Heart left ventricle (tissue), 16 donors: ENCODE data around the gene TTC19. TPM values are rescaled to one million over a fixed set of nuclear protein-coding genes. Genes with fewer than 3 reads are reported as not detected.

Experiments used
- ATAC-seq, 4 donors: fragments of 200-7000 bp; cut with Tn5 transposase; one replicate each; pipeline ENCODE4 v1.9.1; 2020 to 2022; ENCODE audit warnings: moderate library complexity in 4 of 4, mild to moderate bottlenecking in 3 of 4, moderate number of reproducible peaks in 1 of 4
- DNase-seq, 5 donors: peaks; one replicate each; pipeline ENCODE4 v3.0.0-alpha.2; 2020
- H3K27ac ChIP-seq, 12 donors: fragments of 200-600 bp; sonication (generic) in 4 of 12; one replicate each; pipeline versions ENCODE4 v1.5.0 to v1.8.0; 2016 to 2022; ENCODE audit warnings: mild to moderate bottlenecking in 2 of 12
- H3K27me3 ChIP-seq, 9 donors: fragments of 200-600 bp; sonication (generic) in 2 of 9; one replicate each; pipeline versions ENCODE4 v1.5.1 to v1.8.0; 2016 to 2022; ENCODE audit warnings: mild to moderate bottlenecking in 3 of 9
- H3K36me3 ChIP-seq, 9 donors: fragments of 200-600 bp; sonication (generic) in 2 of 9; one replicate each; pipeline versions ENCODE4 v1.5.0 to v1.8.0; 2018 to 2022; ENCODE audit warnings: mild to moderate bottlenecking in 2 of 9
- H3K4me1 ChIP-seq, 12 donors: fragments of 200-600 bp; sonication (generic) in 4 of 12; one replicate each; pipeline versions ENCODE4 v1.5.0 to v1.8.0; 2016 to 2022; ENCODE audit warnings: mild to moderate bottlenecking in 3 of 12
- H3K4me3 ChIP-seq, 12 donors: fragments of 200-600 bp; sonication (generic) in 4 of 12; one replicate each; pipeline versions ENCODE4 v1.5.0 to v1.8.0; 2017 to 2022; ENCODE audit warnings: mild to moderate bottlenecking in 9 of 12, moderate library complexity in 4 of 12
- H3K9me3 ChIP-seq, 12 donors: fragments of 200-600 bp; sonication (generic) in 4 of 12; one replicate each; pipeline versions ENCODE4 v1.5.0 to v1.8.0; 2016 to 2022; ENCODE audit warnings: mild to moderate bottlenecking in 1 of 12
- POLR2A ChIP-seq, 2 donors: fragments of 450-650 bp; IDR thresholded peaks; one replicate each; pipeline ENCODE4 v1.6.1; 2017; ENCODE audit warnings: antibody characterized with exemption in 2 of 2, mild to moderate bottlenecking in 2 of 2, moderate library complexity in 2 of 2
- WGBS, 4 donors: extraction: QIAGEN DNeasy Blood & Tissue Kit in 2 of 4; methylation state at CpG; one replicate each; pipeline versions ENCODE4 v1.1.5 to v1.1.7; 2013 to 2018; 5-methylcytosine and 5-hydroxymethylcytosine counted together
- intact Hi-C, 10 donors: fragments of 100-400 bp; cut with DNase I; formaldehyde crosslinking; loops; one replicate each; pipeline versions ENCODE4 v1.11.1 to v1.14.2; 2022
- polyA plus RNA-seq, 2 donors: library from polyadenylated mRNA; stranded (reverse); fragments of 200-250 nt; gene quantifications; one replicate each; pipeline ENCODE4 v1.2.3, GENCODE V29; 2013
- total RNA-seq, 9 donors: library from RNA; depleted of rRNA in 2 of 9; stranded (reverse); fragments of >200 nt in 2 of 9; fragmentation: NEBNext Ultra II Directional in 3 of 9; extraction: Animal tissue kit (Norgen Biotek cat#: 25700) in 3 of 9; gene quantifications; one replicate each; pipeline versions ENCODE4 v1.1.0 to v1.2.4, GENCODE V29; 2016 to 2023
- TF ChIP-seq, protein P1 (sequence below), 12 donors: fragments of 200-600 bp; sonication (generic) in 4 of 12; IDR thresholded peaks; one replicate each; pipeline versions ENCODE4 v1.5.0 to v1.8.0; 2018 to 2022; ENCODE audit warnings: antibody characterized with exemption in 12 of 12, mild to moderate bottlenecking in 5 of 12
- donor health status: ischemic (EF 13 %, LVEDD 7.1; RV severe dilation, severe dysfunction).
- donor health status: healthy with polysubstance abuse.
- donor health status: DM: no; HTN: yes; CAD: no.
- donor health status: DM: no; HTN: no; CAD: no.
- donor health status: ischemic (EF 25% LVEDD 6.9; RV normal size, moderate dysfunction).
- donor health status: ischemic (EF 25% LVEDD 5.7; RV mildly dilated, moderate dysfunction).
- donor health status: healthy.
- donor health status: DM: yes; HTN: yes; CAD: no.
- donor health status: ischemic (EF 35%, LVEDD 5.7; RV mildly dilated, moderate dysfunction).
- donor health status: nonischemic (EF 11% LVEDD 7.7; RV severe dilation, severe dysfunction).
- donor health status: DM: yes; HTN: yes; CAD: no.
- donor health status: PGD.
- donor health status: ischemic (EF 29% LVEDD 5.4; RV normal size, mild dysfunction).
- donor health status: nonischemic (EF 23%, LVEDD 6.1; RV moderate dilation, normal function).

The TTC19 gene
- total and polyA plus RNA-seq, 11 donors, result 10.3 to 47.0 (median 28.6) TPM

DNA sequence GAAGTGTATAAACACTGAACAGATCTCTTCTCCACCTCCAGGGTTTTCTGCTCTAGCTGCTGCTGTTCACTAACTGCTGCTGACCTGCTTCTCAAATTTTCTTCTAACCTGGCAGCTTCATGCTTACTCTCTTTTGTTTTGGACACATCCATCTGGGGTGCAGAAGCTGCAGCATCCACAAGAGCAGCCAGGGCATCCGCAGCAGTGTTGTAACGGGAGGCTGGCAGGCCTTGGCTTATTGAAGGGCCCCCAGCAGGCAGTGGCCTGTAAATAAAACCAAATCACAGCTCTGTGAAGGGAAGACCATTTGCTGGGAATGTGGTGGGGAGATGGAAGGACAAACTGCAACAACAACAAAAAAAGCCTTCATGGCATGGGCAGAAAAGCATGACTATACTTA lies 62.0 kb downstream of the TTC19 start:
- no peak for DNase-seq
- 88 to 97% (median 91%) methylated on average over 2 of the region's 2 CpGs for WGBS, 4 donors
- TF ChIP-seq, protein P1, sequence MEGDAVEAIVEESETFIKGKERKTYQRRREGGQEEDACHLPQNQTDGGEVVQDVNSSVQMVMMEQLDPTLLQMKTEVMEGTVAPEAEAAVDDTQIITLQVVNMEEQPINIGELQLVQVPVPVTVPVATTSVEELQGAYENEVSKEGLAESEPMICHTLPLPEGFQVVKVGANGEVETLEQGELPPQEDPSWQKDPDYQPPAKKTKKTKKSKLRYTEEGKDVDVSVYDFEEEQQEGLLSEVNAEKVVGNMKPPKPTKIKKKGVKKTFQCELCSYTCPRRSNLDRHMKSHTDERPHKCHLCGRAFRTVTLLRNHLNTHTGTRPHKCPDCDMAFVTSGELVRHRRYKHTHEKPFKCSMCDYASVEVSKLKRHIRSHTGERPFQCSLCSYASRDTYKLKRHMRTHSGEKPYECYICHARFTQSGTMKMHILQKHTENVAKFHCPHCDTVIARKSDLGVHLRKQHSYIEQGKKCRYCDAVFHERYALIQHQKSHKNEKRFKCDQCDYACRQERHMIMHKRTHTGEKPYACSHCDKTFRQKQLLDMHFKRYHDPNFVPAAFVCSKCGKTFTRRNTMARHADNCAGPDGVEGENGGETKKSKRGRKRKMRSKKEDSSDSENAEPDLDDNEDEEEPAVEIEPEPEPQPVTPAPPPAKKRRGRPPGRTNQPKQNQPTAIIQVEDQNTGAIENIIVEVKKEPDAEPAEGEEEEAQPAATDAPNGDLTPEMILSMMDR (IDR thresholded peaks at IDR 0.05), result no peak
- TF ChIP-seq POLR2A (IDR thresholded peaks at IDR 0.05), result no peak
- no peak for ATAC-seq
- intact Hi-C loops, result loop anchor here in 1 of 10 donors (10.0 kb wide), 1 partner anchor 53 kb away; no protein-coding TSS in a partner anchor
- H3K4me3 ChIP-seq, result no peak overlapping the region
- H3K36me3 ChIP-seq, result peaks cover 2 to 100% (median 93%) of the 10 kb centered on the region in 9 donors
- no peaks in the 10 kb centered on the region for H3K4me1 ChIP-seq
- no peaks in the 10 kb centered on the region for H3K27me3 ChIP-seq
- H3K27ac ChIP-seq, result no peak overlapping the region
- no peaks in the 10 kb centered on the region for H3K9me3 ChIP-seq

DNA sequence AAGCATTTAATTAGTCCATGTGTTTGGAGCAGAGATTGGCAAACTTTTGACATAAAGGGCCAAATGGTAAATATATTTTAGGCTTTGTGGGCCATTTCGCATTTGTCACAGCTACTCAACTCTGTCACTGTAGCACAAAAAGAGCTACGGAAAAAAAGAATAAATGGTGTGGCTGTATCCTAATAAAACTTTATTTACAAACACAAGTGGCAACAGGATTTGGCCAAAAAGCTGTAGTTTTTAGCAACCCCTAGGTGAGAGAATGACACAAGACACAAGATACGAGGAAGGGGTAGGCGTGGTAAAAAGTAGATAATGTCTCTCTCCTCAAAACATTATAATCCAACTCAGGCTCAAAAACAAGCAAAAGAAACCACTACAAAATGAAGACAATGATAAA lies 66.5 kb downstream of the TTC19 start:
- TF ChIP-seq, protein P1 (IDR thresholded peaks at IDR 0.05), result no peak
- TF ChIP-seq POLR2A (IDR thresholded peaks at IDR 0.05), result no peak
- WGBS, 4 donors, result 95 to 99% (median 97%) methylated on average over 4 of the region's 4 CpGs
- H3K27me3 ChIP-seq, result no peaks in the 10 kb centered on the region
- H3K9me3 ChIP-seq, result no peaks in the 10 kb centered on the region
- intact Hi-C loops, result loop anchor here in 1 of 10 donors (10.0 kb wide), 1 partner anchor 49 kb away; no protein-coding TSS in a partner anchor
- ATAC-seq (no peak), DNase-seq (no peak)
- peaks cover 0 to 100% (median 99%) of the 10 kb centered on the region in 9 donors for H3K36me3 ChIP-seq
- no peak overlapping the region for H3K4me3 ChIP-seq
- H3K27ac ChIP-seq, result no peak overlapping the region
- H3K4me1 ChIP-seq, result no peaks in the 10 kb centered on the region

DNA sequence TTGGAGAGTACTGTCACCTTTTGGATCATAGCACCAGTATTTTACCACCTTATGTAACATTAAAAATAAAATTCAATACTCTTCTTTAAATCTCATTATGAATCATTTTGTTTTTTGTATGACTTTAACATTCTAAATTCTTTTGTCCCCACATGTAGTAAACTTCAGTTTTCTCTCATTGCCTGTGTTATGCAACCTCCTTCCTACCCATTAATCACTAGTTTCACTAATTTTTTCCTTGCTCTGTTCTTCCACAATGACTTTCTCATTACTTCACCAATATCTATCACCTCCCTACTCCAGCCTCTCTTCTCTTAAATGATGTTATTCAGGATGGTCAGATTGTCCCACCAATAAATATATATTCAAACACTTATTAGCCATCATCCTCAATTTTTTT lies 68.7 kb downstream of the TTC19 start:
- no peak for DNase-seq
- no peak for TF ChIP-seq POLR2A (IDR thresholded peaks at IDR 0.05)
- TF ChIP-seq, protein P1 (IDR thresholded peaks at IDR 0.05), result no peak
- intact Hi-C loops, result loop anchor here in 1 of 10 donors (10.0 kb wide), 1 partner anchor 46 kb away; no protein-coding TSS in a partner anchor
- Histone ChIP-seq H3K27me3 (no peaks in the 10 kb centered on the region), H3K27ac (no peak overlapping the region), H3K4me3 (no peak overlapping the region), H3K9me3 (no peaks in the 10 kb centered on the region), H3K4me1 (no peaks in the 10 kb centered on the region), H3K36me3 (peaks cover 0 to 100% (median 98%) of the 10 kb centered on the region in 9 donors)
- no peak for ATAC-seq

DNA sequence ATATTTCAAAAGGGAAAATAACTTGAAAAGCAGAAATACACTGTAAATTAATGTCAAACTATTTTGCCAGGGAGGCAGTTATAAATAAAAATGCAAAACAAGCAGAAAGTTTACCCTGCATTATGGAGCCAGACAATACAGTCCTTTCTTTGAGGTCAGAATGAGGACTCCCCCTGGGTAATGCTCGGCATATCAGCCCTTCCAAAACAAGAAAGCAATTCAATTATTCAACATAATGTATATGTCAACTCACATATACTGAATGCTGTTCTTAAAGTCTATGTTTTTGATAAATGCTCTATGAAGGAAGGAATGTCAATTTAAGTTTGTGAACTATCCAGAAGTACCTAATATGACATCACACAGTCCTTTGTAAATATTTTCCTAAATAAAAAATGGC lies 72.4 kb downstream of the TTC19 start:
- intact Hi-C loops, result no loop called here
- Histone ChIP-seq H3K36me3 (peaks cover 0 to 100% (median 98%) of the 10 kb centered on the region in 9 donors), H3K4me3 (no peak overlapping the region), H3K27ac (no peak overlapping the region), H3K27me3 (no peaks in the 10 kb centered on the region), H3K4me1 (no peaks in the 10 kb centered on the region), H3K9me3 (no peaks in the 10 kb centered on the region)
- ATAC-seq (no peak), DNase-seq (no peak)
- no peak for TF ChIP-seq POLR2A (IDR thresholded peaks at IDR 0.05)
- TF ChIP-seq, protein P1 (IDR thresholded peaks at IDR 0.05), result no peak
- 69 to 100% (median 92%) methylated on average over 1 of the region's 1 CpG for WGBS, 4 donors
